Activated CD8-positive, alpha-beta T cell treated with anti-CD3 and anti-CD28 coated beads for 36 hours (primary cell): Measurements from ENCODE around the gene NPIPB8. TPM values are rescaled to one million over a fixed set of nuclear protein-coding genes. Genes with fewer than 3 reads are reported as not detected.
"Not testable (repeated sequence)": the region's sequence is repeated elsewhere in the genome, so short reads cannot be mapped to it uniquely, and the experiment has no call there.

Experiments
- ATAC-seq: fragments of 200-7000 bp; cut with Tn5 transposase; one replicate; pipeline ENCODE4 v1.10.0; 2021; ENCODE audit warnings: mild to moderate bottlenecking, moderate library complexity
- CTCF ChIA-PET: fragments of 350-600 bp; sonication (Branson Sonifier 250); formaldehyde crosslinking; loops from one replicate; lab custom pipeline; 2021; ENCODE audit warnings: antibody characterized with exemption; lab: Charles Lee
- POLR2A ChIA-PET: fragments of 350-600 bp; sonication (Branson Sonifier 250); formaldehyde crosslinking; loops from one replicate; lab custom pipeline; 2021; ENCODE audit warnings: antibody characterized with exemption; lab: Charles Lee
- DNase-seq: peaks from one replicate; pipeline ENCODE4 v3.0.0-alpha.2; 2020
- H3K27ac Mint-ChIP-seq: one replicate; pipeline ENCODE4 v1.8.0; 2021; ENCODE audit warnings: mild to moderate bottlenecking, mixed read lengths
- H3K27me3 Mint-ChIP-seq: one replicate; pipeline ENCODE4 v1.8.0; 2021; ENCODE audit warnings: mixed read lengths
- H3K36me3 Mint-ChIP-seq: one replicate; pipeline ENCODE4 v1.8.0; 2021; ENCODE audit warnings: low read depth, mixed read lengths
- H3K4me1 Mint-ChIP-seq: one replicate; pipeline ENCODE4 v1.8.0; 2021; ENCODE audit warnings: low read depth, mixed read lengths
- H3K4me3 Mint-ChIP-seq: one replicate; pipeline ENCODE4 v1.8.0; 2021; ENCODE audit warnings: mild to moderate bottlenecking, moderate library complexity, mixed read lengths
- H3K9me3 Mint-ChIP-seq: one replicate; pipeline ENCODE4 v1.8.0; 2021; ENCODE audit warnings: mixed read lengths
- CTCF ChIP-seq: fragments of 200-600 bp; IDR thresholded peaks from one replicate; pipeline ENCODE4 v1.8.0; 2022; ENCODE audit warnings: antibody characterized with exemption, mild to moderate bottlenecking
- intact Hi-C: fragments of 100-400 bp; cut with micrococcal nuclease; formaldehyde crosslinking; loops from one replicate; pipeline ENCODE4 v1.10.0; 2022
- total RNA-seq, 2 experiments: library from RNA; stranded (reverse); gene quantifications; one replicate each; pipeline ENCODE4 v1.2.3, GENCODE V29; 2021

Gene NPIPB8
- total RNA-seq, 2 experiments from 2014 or later: not detected

- peak; percentile 17 for ATAC-seq
- Mint-ChIP-seq H3K27ac (no peak overlapping the region), H3K27me3 (no peaks in the 10 kb centered on the region), H3K4me3 (no peak overlapping the region), H3K4me1 (peaks cover 3% of the 10 kb centered on the region), H3K36me3 (no peaks in the 10 kb centered on the region), H3K9me3 (no peaks in the 10 kb centered on the region)
- ChIA-PET POLR2A (interaction anchor here (0.7 kb wide), 1 partner anchor 228 kb away, joined by 4 read pairs; no protein-coding TSS in a partner anchor), CTCF (no interaction called here)
- DNase-seq: peak; percentile 31
- no peak for TF ChIP-seq CTCF
- intact Hi-C loops: no loop called here
Measured at GRCh38 chr16:28597692-28598261, 40.1 kb upstream of the NPIPB8 start.

- H3K4me1 Mint-ChIP-seq, intact Hi-C loops: not testable (repeated sequence)
Measured at GRCh38 chr16:28599377-28600285, 38.2 kb upstream of the NPIPB8 start.

GRCh38 chr16:28600965-28601364 is 36.9 kb upstream of the NPIPB8 start:
- H3K9me3 Mint-ChIP-seq, intact Hi-C loops, ATAC-seq, CTCF ChIA-PET, H3K36me3 Mint-ChIP-seq, H3K4me1 Mint-ChIP-seq, POLR2A ChIA-PET, H3K27ac Mint-ChIP-seq, H3K4me3 Mint-ChIP-seq, H3K27me3 Mint-ChIP-seq, DNase-seq: not testable (repeated sequence)

More at GRCh38 chr16:28599377-28600285, 38.2 kb upstream of the NPIPB8 start:
- H3K36me3 Mint-ChIP-seq, H3K9me3 Mint-ChIP-seq, DNase-seq, POLR2A ChIA-PET, CTCF ChIA-PET, H3K4me3 Mint-ChIP-seq, H3K27ac Mint-ChIP-seq, H3K27me3 Mint-ChIP-seq: not testable (repeated sequence)
- ATAC-seq: peak; percentile 93

- H3K27me3 Mint-ChIP-seq, DNase-seq, H3K4me1 Mint-ChIP-seq, intact Hi-C loops, H3K27ac Mint-ChIP-seq, H3K9me3 Mint-ChIP-seq, H3K36me3 Mint-ChIP-seq, CTCF ChIA-PET, H3K4me3 Mint-ChIP-seq, POLR2A ChIA-PET, ATAC-seq: not testable (repeated sequence)
Measured at GRCh38 chr16:28601589-28601988, 36.3 kb upstream of the NPIPB8 start.

GRCh38 chr16:28602062-28602461 is 35.8 kb upstream of the NPIPB8 start:
- H3K9me3 Mint-ChIP-seq, POLR2A ChIA-PET, CTCF ChIA-PET, H3K4me1 Mint-ChIP-seq, ATAC-seq, DNase-seq, H3K36me3 Mint-ChIP-seq, H3K4me3 Mint-ChIP-seq, intact Hi-C loops, H3K27ac Mint-ChIP-seq, H3K27me3 Mint-ChIP-seq: not testable (repeated sequence)

- no peak for ATAC-seq
- H3K27ac Mint-ChIP-seq: no peak overlapping the region
- H3K27me3 Mint-ChIP-seq: no peaks in the 10 kb centered on the region
- H3K36me3 Mint-ChIP-seq: no peaks in the 10 kb centered on the region
- no peak for TF ChIP-seq CTCF
- H3K9me3 Mint-ChIP-seq: no peaks in the 10 kb centered on the region
- no peak overlapping the region for H3K4me3 Mint-ChIP-seq
- H3K4me1 Mint-ChIP-seq: no peaks in the 10 kb centered on the region
- ChIA-PET POLR2A (no interaction called here), CTCF (no interaction called here)
- no peak for DNase-seq
- intact Hi-C loops: no loop called here
Measured at GRCh38 chr16:28602529-28602928, 35.3 kb upstream of the NPIPB8 start.
